H54 (cell line): Measurements from ENCODE around the gene TAF10.

Experiments
- DNase-seq: peaks from one replicate; pipeline ENCODE4 v3.0.0; 2011; ENCODE audit warnings: low spot score, mixed read lengths; ENCODE audit not compliant: insufficient read length
- FAIRE-seq: peaks from 3 replicates; lab custom pipeline; 2011; peaks lifted over from hg19 to GRCh38; lab: Jason Lieb, UNC
- POLR2A ChIP-seq: IDR thresholded peaks from 2 replicates; pipeline ENCODE4 v1.6.1; 2011; ENCODE audit warnings: low read depth, mild to moderate bottlenecking, low read length

Gene TAF10

GRCh38 chr11:6563667-6564066, 48.3 kb downstream of the TAF10 start:
- FAIRE-seq (no peak), DNase-seq (no peak)
- no peak for TF ChIP-seq POLR2A

GRCh38 chr11:6563121-6563619, 48.8 kb downstream of the TAF10 start:
- FAIRE-seq (no peak), DNase-seq (no peak)
- TF ChIP-seq POLR2A, result no peak

GRCh38 chr11:6561288-6561687, 50.7 kb downstream of the TAF10 start:
- no peak for DNase-seq
- FAIRE-seq, result no peak
- TF ChIP-seq POLR2A, result no peak
